ENCODE results near the gene VPS18.
A peak's percentile ranks its signal among the peaks of the same experiment; 100 is the strongest.

Gene VPS18

DNA sequence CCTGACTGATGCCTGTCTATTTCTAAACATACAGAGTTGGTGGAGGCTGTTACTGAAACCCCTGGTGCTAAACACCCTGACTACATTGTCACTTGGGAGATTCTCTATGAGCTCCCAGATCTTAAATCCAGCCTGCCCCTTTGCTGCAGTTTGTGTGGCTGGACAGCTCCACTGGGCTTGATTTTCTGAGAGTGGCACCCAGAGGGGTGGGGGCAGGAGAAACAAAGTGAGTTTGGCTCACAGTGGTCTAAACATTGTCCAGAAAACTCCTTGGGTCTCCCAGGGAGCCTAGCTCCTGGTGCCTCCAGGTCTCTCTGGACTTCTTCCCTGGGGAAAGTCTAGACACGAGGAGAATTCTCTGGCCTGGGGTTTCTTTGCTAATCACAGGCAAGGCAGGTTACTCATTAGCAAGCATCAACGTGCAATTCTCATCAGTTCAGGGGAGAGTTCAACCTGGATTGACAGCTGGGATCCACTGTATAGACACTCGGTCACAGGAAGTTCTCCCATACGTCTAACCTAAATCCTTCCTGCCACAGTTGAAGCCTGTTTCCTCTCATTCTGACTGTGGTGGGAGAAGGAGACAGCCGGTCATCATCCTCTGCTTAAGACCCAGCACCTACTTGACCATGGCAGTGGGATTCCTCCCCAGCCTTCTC is 27.8 kb downstream of the VPS18 start:
- no peak for DNase-seq

DNA sequence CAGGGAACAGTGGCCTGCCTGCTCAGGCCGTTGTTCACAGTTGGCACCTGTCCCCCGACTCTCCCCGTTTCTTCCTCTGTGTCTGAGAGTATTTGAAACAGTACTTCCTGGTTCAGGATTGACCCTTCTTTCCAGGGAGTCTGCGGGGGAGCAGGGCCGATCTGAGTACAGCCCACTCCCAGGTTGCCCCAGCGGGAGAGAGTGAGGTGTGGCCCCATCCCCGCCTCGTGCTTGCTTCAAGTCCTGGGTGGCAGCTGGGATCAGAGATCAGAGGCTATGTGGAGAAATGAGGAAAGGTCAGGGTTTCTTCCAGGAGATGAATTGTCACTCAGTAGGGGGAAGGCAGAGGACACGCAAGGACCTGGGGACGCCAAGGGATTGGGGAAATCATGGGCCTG is 28.4 kb downstream of the VPS18 start:
- DNase-seq = no peak

DNA sequence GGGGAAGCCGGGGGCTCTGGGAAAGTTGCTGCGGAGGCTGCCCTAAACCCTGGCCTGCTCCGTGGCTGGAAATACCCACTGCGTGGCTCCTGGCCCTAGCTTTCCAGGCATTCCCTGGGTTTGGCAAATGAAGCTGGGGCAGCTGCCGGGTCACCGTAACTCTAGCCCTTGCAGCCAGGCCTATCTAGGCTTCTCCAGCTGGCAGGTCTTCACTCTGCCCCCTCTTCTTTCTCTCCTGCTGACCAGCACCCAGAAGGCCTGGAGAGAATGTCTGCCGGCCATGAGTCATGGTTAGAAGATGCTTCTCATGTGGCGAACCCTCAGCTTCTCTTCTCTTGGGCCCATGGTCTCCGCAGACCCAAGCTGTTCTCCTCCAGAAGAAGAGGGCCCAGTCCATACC is 29.3 kb downstream of the VPS18 start:
- DNase-seq = no peak

DNA sequence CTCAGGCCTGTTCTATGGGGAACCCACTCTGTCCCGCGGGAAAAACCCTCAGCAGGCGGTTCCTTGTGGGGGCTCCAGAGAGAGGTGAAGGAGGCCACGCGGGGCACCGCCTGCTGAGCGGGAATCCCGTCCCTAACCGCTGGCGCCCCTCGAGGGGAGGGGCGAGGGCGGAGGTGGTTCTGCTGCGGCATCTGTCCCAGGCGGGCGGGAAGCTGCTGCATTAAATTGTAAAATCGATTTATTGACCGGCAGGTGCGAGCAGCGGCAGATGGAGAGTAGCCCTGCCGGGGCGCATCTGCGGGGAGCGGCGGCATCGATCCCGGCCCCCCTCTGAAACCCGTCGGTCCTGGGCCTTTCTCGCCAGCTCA is 31.2 kb downstream of the VPS18 start:
- DNase-seq = no peak

DNA sequence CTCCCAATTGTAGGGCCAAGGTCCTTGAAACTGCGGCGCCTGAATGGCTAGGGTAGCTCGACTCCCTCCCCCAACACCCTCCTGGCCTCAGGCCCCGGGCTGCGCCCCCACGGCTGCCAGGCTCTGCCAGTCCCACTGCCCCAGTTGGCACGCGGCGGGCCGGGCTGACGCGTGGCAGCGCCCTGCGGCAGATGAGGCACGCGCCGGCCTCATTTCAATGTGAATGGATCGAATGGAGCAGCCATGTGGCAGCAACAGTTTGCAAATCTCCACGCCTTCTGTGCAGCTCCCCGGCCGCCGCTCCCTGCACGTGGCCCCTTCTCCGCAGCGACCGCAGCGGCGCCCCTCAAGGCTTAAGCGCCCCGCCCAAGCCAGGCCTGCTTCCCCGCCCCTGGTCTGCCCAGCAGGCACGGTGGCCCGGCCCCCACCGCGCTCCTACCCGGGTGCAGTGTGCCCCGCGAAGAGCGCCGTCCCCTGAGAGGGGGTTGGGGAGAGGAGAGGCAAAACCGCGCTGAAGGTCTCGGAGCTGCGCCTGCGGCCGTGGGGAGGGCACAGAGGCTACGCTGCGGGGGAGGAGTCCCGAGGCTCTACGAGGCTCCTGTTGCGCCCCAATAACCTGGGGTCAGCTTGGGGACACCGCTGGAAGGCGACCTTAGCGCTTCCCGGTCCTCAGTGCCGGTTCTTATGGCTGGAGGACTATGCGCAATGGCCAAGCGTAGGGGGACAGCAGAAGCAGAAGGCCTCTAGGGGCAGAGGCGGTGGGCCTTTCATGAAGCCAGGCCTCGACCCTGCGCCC is 31.8 kb downstream of the VPS18 start:
- DNase-seq = peak; percentile 44

DNA sequence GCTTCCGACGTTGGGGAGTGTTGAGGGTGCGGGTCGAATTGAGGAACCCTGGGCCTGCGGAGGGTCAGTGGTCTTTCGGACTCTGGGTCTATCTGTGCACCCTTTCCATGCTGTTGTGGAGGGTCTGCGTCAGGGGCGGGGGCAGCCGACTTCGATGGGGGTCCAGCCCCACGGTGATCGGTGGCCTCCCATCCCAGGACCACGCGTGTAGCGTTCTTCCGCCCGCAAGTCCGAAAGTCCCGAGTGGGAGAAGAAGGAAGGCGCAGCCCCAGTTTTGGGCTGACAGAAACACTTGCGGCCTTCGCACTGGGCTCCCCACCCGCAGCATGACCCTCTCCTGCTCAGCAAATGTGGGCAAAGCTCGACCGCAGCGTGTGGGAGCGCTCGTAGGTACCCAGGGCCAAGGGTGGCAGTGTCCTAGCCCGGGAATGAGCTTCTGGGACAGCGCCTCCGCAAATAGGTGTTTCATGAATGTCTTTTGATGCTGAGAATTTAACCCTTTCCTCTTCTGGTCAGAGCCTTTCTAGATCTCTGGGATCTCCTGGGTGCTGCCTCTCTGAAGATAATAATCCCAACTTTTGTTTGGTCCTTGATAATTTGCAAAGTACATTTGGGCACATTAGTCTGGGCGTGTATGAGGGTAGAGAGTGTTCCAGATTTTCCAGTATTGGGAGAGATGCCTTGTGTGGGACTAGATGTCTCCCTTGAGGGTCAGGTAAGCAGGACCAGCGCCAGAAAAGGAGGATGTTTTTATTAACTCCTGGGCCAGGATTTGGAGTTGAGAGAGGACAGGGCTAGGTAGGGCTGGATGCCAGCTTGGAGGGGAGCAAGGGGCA is 32.6 kb downstream of the VPS18 start:
- no peak for DNase-seq

DNA sequence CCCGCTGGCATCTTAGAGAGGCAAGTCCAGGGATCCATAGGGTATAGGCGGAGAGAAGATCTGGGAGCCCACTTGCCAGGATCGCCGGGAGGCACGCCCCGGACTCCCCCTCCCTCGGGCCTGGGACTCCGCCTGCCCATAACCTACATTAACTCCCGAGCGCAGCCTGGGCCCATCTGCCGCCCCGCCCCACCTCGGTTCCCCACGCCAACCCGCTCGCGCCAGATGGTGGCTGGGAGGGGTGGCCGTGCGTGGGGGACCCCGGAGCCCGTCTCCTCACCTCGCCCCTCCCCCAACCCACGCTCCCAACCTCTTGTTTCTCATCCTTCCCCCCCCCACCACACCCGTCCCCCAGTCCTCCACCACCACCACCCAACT is 33.2 kb downstream of the VPS18 start:
- peak; percentile 88 for DNase-seq

DNA sequence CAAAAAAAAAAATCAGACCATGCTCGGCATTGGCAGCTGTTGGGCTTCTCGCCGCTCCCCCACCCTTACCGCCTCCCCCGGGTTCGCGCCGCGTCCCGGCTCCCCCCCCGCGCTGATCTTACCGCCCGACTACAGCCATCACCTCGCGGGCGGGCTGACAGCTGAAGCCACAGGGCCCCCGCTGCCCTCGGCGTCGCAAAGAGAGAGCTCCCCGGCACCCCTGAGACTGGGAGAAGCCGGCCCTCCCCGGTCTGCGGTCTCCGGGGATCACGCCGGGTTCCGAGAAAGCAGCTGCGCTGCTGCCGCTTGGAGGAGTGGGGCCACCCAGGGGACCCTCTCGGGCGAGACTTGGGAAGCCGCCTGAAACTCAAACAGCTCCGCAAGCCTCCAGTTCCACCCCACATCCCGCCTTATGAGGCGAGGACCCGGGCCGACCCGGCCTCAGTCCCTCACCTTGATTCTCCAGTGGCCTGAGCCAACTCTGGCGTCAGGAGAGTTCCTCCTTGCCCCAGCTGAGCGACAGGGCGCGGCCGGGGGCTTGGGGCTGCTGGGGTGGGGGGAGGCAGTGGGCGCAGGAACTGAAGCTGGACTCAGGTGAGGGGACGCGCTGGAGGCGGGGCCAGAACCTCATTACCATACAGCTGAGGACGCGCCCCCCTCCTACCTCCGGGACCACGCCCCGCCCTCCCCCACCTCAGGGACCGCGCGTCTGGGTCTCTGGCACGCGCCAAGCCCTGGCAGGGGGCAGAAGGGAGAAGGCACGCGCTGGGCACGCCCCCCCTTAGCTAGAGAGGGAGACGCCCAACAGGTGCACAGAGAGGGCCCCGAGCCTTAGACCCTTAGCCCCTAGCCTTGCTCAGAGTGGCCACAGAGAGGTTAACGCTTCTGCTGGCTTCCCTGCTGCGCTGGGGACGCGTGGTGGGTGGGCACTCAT is 33.9 kb downstream of the VPS18 start:
- peak; percentile 97 for DNase-seq

DNA sequence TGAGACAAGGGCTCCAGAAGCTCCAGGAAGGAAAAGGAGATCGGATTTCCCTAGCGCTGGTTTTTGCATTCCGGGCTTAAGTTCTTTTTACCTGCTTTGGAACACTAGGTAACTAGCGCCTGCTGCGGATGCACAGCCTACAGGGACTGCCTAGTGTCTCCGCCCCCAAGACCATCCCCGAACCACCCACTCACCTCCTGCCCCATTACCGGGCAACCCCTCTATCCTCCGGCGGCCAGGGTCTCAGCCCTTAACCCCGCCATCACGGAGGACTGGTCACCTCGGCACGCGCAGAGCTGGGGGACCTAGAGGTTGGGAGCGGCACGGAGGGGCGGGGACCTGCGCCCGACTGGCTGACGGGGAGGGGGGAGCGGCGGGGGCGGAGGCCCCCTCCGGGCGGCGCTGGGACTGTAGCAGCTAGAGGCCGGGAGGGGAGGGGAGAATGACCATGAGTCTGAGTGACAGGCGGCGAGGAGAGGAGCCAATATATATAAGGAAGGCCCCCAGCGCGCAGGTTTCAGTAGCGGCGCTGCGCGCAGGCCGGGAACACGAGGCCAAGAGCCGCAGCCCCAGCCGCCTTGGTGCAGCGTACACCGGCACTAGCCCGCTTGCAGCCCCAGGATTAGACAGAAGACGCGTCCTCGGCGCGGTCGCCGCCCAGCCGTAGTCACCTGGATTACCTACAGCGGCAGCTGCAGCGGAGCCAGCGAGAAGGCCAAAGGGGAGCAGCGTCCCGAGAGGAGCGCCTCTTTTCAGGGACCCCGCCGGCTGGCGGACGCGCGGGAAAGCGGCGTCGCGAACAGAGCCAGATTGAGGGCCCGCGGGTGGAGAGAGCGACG is 34.8 kb downstream of the VPS18 start, which contains the start of gene DLL4:
DLL4 (plus strand) TSS at position 520 of the 839 bp plus-strand sequence. CDS start 329 bp downstream, outside the sequence.
- peak; percentile 98 for DNase-seq

DNA sequence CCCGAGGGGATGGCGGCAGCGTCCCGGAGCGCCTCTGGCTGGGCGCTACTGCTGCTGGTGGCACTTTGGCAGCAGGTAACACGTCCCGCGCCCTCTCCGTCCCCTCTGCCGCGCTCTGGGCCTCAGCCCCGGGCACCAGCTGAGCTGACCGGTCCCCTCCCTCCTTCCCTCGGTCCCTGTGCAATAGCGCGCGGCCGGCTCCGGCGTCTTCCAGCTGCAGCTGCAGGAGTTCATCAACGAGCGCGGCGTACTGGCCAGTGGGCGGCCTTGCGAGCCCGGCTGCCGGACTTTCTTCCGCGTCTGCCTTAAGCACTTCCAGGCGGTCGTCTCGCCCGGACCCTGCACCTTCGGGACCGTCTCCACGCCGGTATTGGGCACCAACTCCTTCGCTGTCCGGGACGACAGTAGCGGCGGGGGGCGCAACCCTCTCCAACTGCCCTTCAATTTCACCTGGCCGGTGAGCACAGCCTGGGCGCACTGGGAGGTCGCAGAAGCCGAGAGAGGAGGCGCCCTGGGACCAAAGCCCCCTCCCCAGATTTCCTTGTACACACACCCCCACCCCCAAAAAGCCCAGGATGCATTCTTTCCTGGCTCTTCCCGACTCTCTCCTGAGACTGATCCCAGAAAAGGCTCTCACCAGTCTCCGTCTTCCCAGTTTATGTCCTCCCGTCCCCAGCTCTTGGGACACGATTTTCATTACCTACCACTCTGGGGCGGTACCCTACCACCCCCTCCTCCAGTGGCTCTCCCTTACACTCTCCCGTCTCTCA is 35.6 kb downstream of the VPS18 start:
- DNase-seq = peak; percentile 82

DNA sequence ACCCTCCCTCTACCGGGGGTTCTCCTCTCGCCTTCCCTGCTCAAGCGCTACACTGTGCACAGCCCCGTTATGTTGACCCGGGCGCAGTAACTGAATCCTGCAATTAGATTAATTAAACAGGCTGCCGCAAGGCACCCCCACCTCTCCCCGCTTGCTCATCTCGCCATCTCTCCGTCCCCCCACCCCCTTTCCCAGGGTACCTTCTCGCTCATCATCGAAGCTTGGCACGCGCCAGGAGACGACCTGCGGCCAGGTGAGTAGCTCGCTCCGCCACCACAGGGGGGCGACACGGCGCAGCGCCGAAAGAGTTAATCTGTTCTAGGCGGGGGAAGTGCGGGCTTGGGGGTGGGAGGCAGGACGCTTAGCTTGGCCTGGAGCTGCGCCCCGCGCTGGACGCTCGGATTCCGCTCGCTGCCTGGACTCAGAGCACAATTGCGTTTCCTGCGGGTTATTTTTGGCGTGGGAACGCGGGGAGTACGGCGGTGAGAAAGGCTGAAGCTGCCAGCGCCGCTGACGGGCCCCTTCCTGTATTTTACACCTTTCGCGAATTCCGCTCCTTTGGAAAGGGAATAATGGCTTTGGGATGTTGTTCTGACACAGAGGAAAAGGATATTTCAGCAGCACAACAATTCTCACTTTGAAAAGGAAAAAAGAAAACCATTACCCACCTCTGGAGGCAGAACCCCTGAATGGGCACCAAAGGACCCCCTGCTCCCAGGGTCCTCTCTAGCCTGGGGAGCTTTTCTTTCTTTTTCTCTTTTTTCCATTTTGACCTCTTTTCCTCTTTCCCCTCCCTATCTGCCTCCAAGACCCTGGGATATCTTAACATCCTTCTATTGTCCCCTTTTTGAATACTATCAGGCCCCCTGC is 36.4 kb downstream of the VPS18 start:
- peak; percentile 87 for DNase-seq

DNA sequence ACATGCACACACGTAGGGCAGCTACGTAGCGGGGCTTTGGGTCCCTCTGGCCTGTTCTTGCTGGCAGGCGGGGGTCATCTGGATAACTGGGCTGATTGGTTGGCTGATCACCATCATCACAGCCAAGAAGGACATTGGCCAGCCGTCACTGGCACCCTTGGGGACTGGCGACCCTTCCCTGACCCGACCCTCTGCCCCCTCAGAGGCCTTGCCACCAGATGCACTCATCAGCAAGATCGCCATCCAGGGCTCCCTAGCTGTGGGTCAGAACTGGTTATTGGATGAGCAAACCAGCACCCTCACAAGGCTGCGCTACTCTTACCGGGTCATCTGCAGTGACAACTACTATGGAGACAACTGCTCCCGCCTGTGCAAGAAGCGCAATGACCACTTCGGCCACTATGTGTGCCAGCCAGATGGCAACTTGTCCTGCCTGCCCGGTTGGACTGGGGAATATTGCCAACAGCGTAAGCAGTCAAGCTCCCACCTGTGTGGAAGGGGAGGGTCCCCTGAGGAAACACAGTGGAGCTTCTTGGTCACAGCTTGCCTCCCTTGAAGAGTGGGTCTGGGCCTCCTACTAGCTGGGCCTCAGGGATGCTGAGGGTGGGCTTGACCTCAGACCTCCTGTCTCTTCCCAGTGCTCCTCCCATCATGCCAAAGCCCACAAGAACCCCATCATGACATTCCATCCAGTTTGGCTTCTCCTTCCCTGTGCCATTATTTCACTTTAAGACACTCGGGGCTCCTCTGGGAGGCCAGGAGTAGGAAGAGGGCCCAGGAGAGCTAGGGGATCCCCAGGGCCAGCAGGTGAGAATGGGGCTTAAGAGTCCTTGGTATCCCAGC is 37.3 kb downstream of the VPS18 start:
- peak; percentile 52 for DNase-seq

DNA sequence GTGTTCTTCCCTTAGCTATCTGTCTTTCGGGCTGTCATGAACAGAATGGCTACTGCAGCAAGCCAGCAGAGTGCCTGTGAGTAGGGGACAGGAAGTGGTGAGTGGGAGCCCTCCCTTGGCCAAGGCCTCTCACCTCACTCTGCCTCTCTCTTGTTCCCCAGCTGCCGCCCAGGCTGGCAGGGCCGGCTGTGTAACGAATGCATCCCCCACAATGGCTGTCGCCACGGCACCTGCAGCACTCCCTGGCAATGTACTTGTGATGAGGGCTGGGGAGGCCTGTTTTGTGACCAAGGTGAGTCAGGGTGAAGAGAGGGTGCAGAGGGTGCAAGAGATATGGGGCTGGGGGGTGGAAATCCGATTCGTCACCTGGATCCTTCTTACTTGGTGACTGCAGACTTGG is 37.9 kb downstream of the VPS18 start:
- DNase-seq = peak; percentile 83

DNA sequence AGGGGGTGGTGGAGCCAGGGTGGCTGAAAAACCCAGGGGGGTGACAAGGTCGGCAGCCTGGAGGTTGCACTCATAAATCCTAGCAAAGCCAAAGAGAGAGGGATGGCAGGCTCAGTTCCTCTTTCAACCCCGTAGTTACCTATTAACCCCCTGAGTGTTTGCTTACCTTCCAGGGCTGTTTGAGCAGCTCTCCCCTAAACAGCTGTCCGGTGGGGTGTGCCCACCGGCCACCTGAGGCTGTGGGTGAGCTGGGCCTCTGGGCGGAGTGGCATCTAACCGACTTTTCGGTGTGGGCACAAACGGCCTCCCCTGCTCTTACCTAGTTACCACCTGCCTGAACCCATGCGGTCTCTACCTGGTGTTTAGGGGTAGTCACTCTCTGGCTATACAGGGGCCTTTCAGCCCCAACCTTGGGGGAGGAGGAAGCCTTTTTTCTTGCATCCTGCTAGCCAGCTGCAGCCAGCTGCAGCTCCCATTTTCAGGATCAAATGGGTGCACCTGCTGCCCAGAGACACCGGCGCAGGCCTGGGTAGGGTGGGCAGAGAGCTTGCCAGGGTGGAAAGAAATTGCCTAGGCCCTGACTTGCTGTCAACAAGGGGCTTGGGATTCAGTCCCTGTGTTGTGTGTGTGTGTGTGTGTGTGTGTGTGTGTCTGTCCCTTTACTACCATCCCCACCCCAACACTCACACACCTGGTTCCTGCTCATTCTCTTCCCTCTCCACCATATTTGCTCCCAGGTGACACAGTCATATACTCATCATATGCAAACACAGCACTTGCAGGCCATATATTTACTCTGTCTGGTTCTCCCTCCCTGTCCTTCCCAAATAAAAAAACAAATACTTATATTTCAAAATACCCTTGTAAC is 38.6 kb downstream of the VPS18 start:
- peak; percentile 89 for DNase-seq

DNA sequence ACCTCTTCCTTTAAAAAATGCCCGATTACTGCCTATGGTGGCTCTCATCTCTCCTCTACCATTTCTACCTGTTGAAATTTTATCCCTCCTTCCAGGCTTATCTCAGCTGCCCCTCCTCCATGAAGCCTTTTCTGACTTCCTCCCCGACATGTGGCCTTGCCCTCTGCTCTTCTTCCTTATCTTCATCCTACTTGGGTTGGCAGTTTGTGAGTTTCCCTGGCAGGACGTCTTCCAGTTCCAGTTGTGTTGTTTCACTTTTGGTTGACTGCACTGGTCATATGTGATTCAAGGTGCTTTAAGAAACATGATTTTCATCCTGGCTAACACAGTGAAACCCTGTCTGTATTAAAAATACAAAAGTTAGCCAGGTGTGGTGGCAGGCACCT is 39.3 kb downstream of the VPS18 start:
- DNase-seq = no peak

DNA sequence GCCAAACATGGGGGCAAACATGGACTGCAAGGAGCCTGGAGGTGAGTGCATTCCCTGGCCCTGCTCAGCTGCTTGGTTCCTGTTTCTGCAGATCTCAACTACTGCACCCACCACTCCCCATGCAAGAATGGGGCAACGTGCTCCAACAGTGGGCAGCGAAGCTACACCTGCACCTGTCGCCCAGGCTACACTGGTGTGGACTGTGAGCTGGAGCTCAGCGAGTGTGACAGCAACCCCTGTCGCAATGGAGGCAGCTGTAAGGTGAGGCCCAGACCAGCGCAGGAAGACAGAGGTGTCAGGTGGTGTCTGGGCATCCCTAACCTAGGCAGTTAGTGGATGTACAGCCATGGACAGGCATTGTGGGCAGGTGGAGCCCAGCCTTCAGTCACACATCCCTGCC is 40.2 kb downstream of the VPS18 start:
- DNase-seq = no peak

DNA sequence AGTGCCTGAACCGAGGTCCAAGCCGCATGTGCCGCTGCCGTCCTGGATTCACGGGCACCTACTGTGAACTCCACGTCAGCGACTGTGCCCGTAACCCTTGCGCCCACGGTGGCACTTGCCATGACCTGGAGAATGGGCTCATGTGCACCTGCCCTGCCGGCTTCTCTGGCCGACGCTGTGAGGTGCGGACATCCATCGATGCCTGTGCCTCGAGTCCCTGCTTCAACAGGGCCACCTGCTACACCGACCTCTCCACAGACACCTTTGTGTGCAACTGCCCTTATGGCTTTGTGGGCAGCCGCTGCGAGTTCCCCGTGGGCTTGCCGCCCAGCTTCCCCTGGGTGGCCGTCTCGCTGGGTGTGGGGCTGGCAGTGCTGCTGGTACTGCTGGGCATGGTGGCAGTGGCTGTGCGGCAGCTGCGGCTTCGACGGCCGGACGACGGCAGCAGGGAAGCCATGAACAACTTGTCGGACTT is 42.0 kb downstream of the VPS18 start:
- DNase-seq = no peak
